ENCODE measurements around the gene DCXR. TPM values are rescaled to one million over a fixed set of nuclear protein-coding genes. Genes with fewer than 3 reads are reported as not detected.

The DCXR gene
- total RNA-seq, 1 donor from 2014 or later: 49.9 TPM

DNA sequence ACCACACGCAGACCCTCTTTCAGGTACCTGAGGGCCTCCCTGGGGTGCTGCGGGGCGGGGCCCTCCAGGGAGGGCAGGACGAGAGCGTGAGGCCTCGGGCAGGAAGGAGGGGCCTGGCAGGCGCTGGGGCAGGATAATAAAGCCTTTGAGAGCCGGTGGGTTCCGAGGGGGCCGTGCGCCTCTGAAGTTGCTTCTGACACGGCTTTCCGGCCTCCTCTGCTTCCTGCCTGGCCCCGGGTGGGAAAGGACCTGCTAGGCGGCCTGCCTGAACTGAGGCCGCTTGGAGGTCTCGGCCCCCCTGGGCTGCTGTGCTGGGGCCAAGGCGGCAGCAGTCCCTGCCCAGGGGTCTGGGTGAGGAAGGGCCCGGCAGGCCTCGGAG lies 25.2 kb downstream of the DCXR start:
- Histone ChIP-seq H4K20me1 (ENCODE audit: insufficient read depth, low read length) (no peaks in the 10 kb centered on the region), H3K79me2 (ENCODE audit: insufficient read depth, low read length) (no peaks in the 10 kb centered on the region), H3K9ac (ENCODE audit: low read length) (no peak overlapping the region), H3K27me3 (ENCODE audit: insufficient read depth, low read length) (no peaks in the 10 kb centered on the region), H2AFZ (ENCODE audit: low read depth, low read length) (no peak overlapping the region), H3K4me2 (ENCODE audit: low read length) (no peak overlapping the region), H3K9me3 (ENCODE audit: insufficient read depth, low read depth, low read length) (no peaks in the 10 kb centered on the region), H3K36me3 (ENCODE audit: insufficient read depth, low read length) (no peaks in the 10 kb centered on the region), H3K27ac (ENCODE audit: low read depth, low read length) (no peak overlapping the region), H3K4me3 (ENCODE audit: insufficient read depth, low read depth, low read length) (no peak overlapping the region), H3K4me1 (ENCODE audit: insufficient read depth, low read length) (peaks cover 7% of the 10 kb centered on the region)
- Mint-ChIP-seq H3K36me3 (ENCODE audit: low read depth, unreplicated experiment) (no peaks in the 10 kb centered on the region), H3K27me3 (ENCODE audit: low read depth, unreplicated experiment) (no peaks in the 10 kb centered on the region), H3K27ac (ENCODE audit: unreplicated experiment) (no peak overlapping the region), H3K4me1 (ENCODE audit: low read depth, unreplicated experiment) (no peaks in the 10 kb centered on the region), H3K4me3 (ENCODE audit: unreplicated experiment) (no peak overlapping the region), H3K9me3 (ENCODE audit: unreplicated experiment) (no peaks in the 10 kb centered on the region)
- no peak for FAIRE-seq
- no peak for DNase-seq (ENCODE audit: low read depth)
- TF ChIP-seq, protein P1, sequence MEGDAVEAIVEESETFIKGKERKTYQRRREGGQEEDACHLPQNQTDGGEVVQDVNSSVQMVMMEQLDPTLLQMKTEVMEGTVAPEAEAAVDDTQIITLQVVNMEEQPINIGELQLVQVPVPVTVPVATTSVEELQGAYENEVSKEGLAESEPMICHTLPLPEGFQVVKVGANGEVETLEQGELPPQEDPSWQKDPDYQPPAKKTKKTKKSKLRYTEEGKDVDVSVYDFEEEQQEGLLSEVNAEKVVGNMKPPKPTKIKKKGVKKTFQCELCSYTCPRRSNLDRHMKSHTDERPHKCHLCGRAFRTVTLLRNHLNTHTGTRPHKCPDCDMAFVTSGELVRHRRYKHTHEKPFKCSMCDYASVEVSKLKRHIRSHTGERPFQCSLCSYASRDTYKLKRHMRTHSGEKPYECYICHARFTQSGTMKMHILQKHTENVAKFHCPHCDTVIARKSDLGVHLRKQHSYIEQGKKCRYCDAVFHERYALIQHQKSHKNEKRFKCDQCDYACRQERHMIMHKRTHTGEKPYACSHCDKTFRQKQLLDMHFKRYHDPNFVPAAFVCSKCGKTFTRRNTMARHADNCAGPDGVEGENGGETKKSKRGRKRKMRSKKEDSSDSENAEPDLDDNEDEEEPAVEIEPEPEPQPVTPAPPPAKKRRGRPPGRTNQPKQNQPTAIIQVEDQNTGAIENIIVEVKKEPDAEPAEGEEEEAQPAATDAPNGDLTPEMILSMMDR (IDR thresholded peaks at IDR 0.05; ENCODE audit: insufficient read depth, low read depth, low read length): no peak
- no peak for TF ChIP-seq EZH2 (IDR thresholded peaks at IDR 0.05; ENCODE audit: insufficient read depth, low read length)

DNA sequence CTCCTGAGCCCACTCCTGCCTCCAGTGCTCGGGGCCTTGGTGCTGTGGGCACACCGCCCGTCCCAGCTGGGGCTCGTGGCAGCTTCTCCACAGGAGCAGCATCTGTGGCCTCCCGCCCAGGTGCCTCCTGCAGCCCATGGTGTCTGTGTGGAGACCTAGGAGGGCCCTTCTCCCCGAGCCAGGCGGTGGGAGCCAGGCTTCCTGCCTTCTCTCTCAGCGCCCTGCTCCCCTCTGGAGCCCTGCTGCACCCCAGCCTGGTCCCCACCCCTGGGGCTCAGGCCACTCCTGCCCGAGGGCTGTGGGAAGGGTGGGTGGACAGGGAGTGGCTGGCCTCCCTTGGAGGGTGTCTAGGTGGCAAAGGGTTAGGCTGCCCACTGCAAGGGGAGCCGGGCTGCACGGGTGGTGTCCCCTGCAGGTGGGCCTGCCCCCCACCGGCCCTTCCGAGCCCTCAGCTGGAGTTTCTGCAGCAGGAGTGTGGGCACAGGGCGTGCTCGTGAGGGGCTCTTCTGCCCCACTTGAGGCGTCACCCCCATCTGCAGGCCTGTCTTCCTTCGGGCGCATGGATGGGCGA lies 25.8 kb downstream of the DCXR start:
- no peak overlapping the region for H2AFZ ChIP-seq (ENCODE audit: low read depth, low read length)
- no peaks in the 10 kb centered on the region for H4K20me1 ChIP-seq (ENCODE audit: insufficient read depth, low read length)
- peaks cover 12% of the 10 kb centered on the region for H3K4me1 ChIP-seq (ENCODE audit: insufficient read depth, low read length)
- TF ChIP-seq, protein P1 (IDR thresholded peaks at IDR 0.05; ENCODE audit: insufficient read depth, low read depth, low read length): no peak
- no peak for TF ChIP-seq EZH2 (IDR thresholded peaks at IDR 0.05; ENCODE audit: insufficient read depth, low read length)
- no peak overlapping the region for H3K4me3 ChIP-seq (ENCODE audit: insufficient read depth, low read depth, low read length)
- DNase-seq (ENCODE audit: low read depth): no peak
- H3K9me3 ChIP-seq (ENCODE audit: insufficient read depth, low read depth, low read length): no peaks in the 10 kb centered on the region
- H3K36me3 Mint-ChIP-seq (ENCODE audit: low read depth, unreplicated experiment): no peaks in the 10 kb centered on the region
- H3K9me3 Mint-ChIP-seq (ENCODE audit: unreplicated experiment): no peaks in the 10 kb centered on the region
- no peaks in the 10 kb centered on the region for H3K36me3 ChIP-seq (ENCODE audit: insufficient read depth, low read length)
- H3K27ac ChIP-seq (ENCODE audit: low read depth, low read length): no peak overlapping the region
- no peak overlapping the region for H3K4me2 ChIP-seq (ENCODE audit: low read length)
- no peaks in the 10 kb centered on the region for H3K79me2 ChIP-seq (ENCODE audit: insufficient read depth, low read length)
- no peak overlapping the region for H3K27ac Mint-ChIP-seq (ENCODE audit: unreplicated experiment)
- H3K4me1 Mint-ChIP-seq (ENCODE audit: low read depth, unreplicated experiment): no peaks in the 10 kb centered on the region
- H3K27me3 Mint-ChIP-seq (ENCODE audit: low read depth, unreplicated experiment): no peaks in the 10 kb centered on the region
- H3K4me3 Mint-ChIP-seq (ENCODE audit: unreplicated experiment): no peak overlapping the region
- H3K27me3 ChIP-seq (ENCODE audit: insufficient read depth, low read length): no peaks in the 10 kb centered on the region
- no peak overlapping the region for H3K9ac ChIP-seq (ENCODE audit: low read length)
- no peak for FAIRE-seq

Data from astrocyte (in vitro differentiated cells and primary cell).